ENCODE results near the gene RASAL1.

RASAL1 gene

GRCh38 chr12:113095405-113095804, 40.2 kb downstream of the RASAL1 start:
- no peak for DNase-seq (ENCODE audit: low read depth)

- no peak for DNase-seq (ENCODE audit: low read depth)
These were observed 40.8 kb downstream of the RASAL1 start for GRCh38 chr12:113094738-113095137.

DNA sequence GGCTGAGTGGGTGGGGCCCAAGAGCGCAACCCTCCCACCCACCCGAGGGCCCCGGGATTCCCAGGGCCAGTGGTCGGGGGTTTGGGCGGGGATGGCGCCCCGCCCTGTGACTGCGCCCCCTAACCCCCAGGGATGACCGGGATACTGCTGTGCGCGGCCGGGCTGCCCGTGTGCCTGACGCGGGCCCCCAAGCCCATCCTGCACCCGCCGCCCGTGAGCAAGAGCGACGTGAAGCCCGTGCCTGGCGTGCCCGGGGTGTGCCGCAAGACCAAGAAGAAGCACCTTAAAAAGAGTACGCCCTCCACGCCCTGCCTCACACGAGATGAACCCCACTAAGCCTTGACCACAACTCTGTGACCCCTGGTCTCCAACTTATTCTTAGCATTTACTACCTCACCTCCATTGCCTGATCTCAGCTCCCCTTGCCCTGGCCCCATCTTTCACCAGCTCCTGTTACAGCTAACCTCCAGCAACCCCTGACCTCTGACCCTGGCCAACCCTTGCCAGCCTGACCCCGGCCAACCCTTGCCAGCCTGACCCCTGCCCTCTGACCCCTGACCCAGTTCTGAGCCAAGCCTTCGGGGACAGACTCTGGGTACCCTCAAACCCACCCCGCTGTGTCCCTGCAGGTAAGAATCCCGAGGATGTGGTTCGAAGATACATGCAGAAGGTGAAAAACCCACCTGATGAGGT, 42.0 kb downstream of the RASAL1 start:
- no peak for DNase-seq (ENCODE audit: low read depth)

- DNase-seq (ENCODE audit: low read depth), result no peak
These were observed 42.8 kb downstream of the RASAL1 start for GRCh38 chr12:113092607-113093408.

DNA sequence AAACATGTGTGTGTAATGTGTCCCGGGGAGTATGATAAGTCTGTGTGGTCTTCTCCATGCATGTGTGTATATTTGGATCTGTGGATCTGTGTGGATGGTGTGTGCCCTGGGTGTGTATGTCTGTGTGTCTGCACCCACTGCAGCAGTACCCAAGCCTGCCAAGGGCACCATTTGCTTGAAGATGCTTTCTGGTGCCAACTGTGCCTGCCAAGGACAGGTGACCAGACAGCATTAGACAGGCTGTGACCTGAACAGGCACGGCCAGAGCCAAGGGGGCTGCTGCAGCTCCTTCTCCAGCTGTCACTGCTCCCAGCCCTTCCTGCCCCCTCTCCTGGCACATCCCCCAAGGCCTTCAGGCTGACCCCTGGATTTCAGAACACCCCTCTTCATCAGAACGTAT, 44.1 kb downstream of the RASAL1 start:
- no peak for DNase-seq (ENCODE audit: low read depth)

- no peak for DNase-seq (ENCODE audit: low read depth)
These were observed 44.8 kb downstream of the RASAL1 start for GRCh38 chr12:113090740-113091139.

DNA sequence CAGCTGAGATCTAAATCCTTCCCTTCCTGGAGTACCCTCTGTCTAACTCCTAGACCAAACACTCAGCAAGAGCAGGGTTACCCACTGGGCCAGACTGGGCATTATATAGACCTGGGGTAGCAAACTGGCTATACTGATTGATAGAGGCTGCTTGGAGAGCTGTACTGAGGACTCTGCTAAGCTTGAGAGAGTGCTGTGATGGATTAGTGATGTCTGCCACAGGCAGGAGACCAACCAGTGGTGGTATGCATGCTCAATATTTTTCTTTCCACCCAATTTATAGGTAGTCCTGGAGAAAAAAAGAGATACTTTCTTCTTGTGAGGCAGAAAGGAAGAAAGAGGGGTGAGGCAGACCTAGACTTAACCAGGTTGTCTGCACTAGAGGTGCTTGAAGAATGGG, 45.7 kb downstream of the RASAL1 start:
- no peak for DNase-seq (ENCODE audit: low read depth)

DNA sequence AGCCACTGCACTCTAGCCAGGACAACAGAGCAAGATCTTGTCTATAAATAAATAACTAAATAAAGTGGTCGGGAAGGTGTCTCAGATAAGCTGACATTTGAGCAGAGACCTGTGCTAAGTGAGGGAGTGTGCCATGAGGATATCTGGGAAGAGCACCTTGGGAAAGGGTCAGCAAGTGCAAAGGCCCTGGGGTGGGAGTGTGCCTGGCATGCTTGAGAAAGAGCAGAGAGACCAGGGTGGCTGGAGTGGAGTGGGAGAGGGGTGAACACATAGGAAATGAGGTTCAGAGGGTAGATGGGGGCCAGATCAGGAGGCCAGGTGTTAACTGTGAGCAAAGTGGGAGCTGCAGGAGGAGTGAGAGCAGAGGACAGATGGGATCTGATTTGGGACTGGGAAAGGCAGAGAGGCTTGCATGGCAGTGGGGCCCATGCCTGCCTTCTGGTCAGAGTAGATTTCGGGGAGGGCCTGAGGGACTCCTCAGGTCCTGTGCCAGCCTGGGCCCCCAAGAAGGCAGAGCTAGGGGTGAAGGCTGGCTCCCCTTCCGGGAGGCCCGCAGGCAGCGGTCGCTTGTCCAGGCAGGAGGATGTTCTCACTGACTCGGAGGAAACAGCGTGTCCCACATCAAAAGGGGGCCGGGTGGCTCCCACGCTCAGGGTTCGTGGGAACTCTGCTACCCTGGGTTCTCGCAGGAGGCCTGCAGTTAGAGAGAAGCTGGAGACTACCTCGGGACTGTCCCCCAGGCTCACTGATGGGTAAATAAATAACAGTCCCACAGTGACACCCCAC, 46.4 kb downstream of the RASAL1 start:
- DNase-seq (ENCODE audit: low read depth), result peak; percentile 51

- no peak for DNase-seq (ENCODE audit: low read depth)
These were observed 47.5 kb downstream of the RASAL1 start for GRCh38 chr12:113088037-113088436.

DNA sequence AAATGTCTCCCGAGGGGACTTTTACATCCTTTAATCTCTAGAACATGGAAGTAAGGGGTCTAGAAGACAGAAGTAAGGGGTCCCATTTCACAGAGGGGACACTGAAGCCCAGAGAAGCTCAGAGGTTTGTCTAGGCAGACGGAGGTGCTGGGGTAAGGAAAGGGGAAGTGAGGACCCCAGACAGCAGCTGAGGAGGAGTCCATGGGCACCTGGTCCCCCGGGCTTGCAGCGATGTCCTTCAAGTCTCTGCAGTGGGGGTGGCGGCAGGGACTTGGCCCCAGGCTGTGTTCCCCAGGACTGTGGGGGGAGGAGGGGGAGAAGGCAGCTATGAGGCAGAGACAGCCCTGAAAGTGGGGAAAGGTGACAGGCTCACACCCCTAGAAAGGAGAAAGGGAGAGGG, 48.4 kb downstream of the RASAL1 start:
- no peak for DNase-seq (ENCODE audit: low read depth)

DNA sequence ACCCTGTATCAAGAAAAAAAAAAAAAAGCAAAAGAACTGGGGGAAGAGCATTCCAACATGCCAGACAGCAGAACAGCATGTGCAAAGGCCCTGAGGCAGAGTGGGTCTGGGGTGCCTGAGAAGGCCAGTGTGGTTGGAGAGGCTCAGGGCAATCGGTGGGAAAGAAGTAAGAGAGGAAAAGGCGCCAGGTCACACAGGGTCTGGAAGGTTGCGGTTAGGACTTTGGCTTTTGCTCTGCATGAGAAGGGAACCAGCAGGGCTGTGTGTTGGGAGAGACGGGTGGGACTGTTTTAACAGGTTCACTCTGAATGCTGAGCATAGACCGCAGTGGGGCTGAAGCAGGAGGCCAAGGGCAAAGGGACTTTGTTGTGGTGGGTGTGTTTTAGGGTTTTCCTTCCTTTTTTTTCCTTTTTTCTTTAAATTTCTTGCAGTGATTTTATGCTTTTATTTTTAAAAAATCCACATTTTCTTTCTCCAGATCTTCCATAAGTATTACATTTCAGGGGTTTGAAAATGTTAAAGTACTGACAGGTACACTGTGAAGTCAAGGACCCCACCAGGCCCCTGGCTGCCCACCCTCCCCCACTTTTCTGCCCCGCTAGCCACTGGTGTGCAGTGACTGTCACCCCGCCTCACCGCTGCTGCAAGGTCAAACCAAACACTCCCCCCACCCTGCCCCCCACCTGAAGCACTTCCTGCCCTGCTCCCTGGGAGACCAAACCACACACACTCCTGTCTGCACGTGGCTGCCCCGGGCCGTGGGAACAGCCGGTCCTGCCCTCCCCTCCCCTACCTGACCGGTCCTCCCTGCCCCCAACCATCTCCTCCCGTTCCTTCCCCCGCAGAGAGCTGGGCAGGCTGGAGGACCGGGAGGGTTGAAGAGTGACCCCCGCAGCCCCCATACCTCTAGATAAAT, 49.1 kb downstream of the RASAL1 start:
- no peak for DNase-seq (ENCODE audit: low read depth)

GRCh38 chr12:113083863-113084435, 51.6 kb downstream of the RASAL1 start:
- no peak for DNase-seq (ENCODE audit: low read depth)

DNA sequence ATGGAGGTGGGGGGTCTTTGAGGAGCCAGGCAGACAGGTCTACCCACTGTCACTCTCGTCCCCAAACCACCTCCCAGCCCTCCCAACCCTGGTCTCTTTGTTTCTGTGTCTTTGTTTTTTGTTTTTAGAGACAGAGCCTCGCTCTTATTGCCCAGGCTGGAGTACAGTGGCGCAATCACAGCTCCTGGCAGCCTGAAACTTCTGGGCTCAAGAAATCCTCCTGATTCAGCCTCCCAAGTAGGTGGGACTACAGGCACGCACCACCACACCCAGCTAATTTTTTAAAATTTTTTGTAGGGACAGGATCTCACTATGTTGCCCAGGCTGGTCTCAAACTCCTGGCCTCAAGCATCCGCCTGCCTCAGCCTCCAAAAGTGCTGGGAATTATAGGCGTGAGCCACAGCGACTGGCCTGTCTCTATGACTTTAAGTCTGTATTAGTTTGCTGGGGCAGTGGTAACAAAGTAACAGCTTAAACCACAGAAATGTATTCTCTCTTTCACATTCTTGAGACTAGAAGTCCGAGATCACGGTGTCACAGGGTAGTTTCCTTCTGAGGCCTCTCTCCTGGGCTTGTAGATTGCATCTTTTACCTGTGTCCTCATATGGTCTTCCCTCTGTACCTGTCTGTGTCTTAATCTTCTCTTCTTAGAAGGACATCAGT, 52.9 kb downstream of the RASAL1 start:
- DNase-seq (ENCODE audit: low read depth), result no peak

- DNase-seq (ENCODE audit: low read depth), result no peak
These were observed 53.7 kb downstream of the RASAL1 start for GRCh38 chr12:113081873-113082272.

DNA sequence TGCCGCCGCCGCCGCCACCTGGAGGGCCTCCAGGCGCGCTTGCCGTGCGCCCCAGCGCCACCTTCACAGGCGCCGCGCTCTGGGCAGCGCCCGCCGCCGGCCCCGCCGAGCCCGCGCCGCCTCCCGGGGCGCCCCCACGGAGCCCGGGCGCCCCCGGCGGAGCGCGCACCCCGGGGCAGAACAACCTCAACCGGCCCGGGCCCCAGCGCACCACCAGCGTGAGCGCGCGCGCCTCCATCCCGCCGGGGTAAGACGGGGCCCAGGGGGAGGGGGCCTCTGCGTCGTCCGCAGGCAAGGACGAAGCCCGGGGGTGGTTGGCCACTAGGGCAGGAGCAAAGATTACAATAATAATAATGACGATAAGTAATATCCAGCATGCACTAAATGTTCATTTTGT, 57.7 kb downstream of the RASAL1 start:
- DNase-seq (ENCODE audit: low read depth), result no peak

GRCh38 chr12:113077057-113077858, 58.3 kb downstream of the RASAL1 start:
- no peak for DNase-seq (ENCODE audit: low read depth)

DNA sequence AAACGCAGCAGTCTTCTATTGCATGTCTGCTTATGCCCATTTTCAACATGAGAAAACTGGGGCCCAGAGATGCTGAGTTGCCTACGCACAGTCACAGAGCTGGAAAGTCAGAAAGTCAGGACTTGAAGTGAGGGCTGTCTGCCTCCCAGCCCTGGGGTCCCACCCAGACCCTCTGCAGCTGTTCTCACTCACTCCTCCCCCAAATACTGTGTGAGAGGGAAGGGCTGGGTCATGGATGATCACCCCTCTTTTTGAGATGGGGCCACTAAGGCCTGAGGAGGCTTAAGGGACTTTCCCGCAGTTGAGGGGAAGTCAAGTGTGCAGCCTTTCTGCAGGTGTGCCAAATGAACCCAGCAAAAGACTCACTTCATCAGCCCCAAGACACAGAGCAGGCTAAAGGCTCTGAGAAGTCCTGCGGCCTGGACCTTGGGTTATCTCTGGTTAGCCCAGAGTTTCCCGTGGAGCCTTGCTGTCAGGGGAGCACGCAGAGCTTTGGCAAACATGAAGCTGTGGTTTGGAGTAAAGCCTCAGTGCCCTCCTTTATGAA, 60.4 kb downstream of the RASAL1 start:
- DNase-seq (ENCODE audit: low read depth), result no peak

GRCh38 chr12:113073586-113073985, 62.0 kb downstream of the RASAL1 start:
- DNase-seq (ENCODE audit: low read depth), result no peak

DNA sequence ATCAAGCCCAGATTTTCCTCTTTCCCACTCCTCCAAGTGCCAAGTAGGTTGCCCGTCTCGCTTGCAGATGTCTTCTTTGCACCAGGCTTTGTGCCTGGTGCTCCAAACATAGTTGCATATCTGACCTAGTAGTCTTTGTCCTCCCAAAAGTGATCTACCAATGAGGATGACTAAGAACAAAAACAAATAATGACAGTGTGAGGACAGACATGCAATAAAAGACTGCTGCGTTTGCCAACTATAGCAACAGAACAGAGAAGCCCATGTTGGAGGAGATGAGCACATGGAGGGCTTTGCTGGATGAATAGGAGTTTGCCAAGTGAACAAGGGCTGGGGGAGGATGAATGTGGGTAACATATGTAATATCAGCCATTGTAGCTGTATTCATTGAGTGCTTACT, 63.4 kb downstream of the RASAL1 start:
- no peak for DNase-seq (ENCODE audit: low read depth)

All from stimulated activated CD8-positive, alpha-beta memory T cell treated with anti-CD3 and anti-CD28 coated beads, Interleukin-4, amount 100 ng/mL, for 24 hours (primary cell).